Stomach (tissue), 4 donors: ENCODE data around the gene MNAT1.

Experiments used
- POLR2AphosphoS5 ChIP-seq, 3 donors: sonication (generic); formaldehyde crosslinking; IDR thresholded peaks; one replicate each; pipeline ENCODE4 v1.6.1; 2016; ENCODE audit warnings: antibody characterized with exemption in 3 of 3
- TF ChIP-seq, protein P1 (sequence below), 7 experiments: fragments of 450-650 bp in 4 of 7; fragments of 200-600 bp in 3 of 7; sonication (generic) in 3 of 7; IDR thresholded peaks; one replicate each; pipeline ENCODE4 v1.5.1; 2016 to 2019; ENCODE audit warnings: antibody characterized with exemption in 7 of 7, control low read depth in 2 of 7, mild to moderate bottlenecking in 1 of 7

GRCh38 chr14:60933920-60934655 lies 199.5 kb downstream of the MNAT1 start:
- TF ChIP-seq, protein P1, sequence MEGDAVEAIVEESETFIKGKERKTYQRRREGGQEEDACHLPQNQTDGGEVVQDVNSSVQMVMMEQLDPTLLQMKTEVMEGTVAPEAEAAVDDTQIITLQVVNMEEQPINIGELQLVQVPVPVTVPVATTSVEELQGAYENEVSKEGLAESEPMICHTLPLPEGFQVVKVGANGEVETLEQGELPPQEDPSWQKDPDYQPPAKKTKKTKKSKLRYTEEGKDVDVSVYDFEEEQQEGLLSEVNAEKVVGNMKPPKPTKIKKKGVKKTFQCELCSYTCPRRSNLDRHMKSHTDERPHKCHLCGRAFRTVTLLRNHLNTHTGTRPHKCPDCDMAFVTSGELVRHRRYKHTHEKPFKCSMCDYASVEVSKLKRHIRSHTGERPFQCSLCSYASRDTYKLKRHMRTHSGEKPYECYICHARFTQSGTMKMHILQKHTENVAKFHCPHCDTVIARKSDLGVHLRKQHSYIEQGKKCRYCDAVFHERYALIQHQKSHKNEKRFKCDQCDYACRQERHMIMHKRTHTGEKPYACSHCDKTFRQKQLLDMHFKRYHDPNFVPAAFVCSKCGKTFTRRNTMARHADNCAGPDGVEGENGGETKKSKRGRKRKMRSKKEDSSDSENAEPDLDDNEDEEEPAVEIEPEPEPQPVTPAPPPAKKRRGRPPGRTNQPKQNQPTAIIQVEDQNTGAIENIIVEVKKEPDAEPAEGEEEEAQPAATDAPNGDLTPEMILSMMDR (IDR thresholded peaks at IDR 0.05): no peak
- TF ChIP-seq POLR2AphosphoS5 (IDR thresholded peaks at IDR 0.05): no peak
